H1 (cell line): ENCODE data around the gene ZSCAN30.

Experiments
- HDAC2 ChIP-seq, 2 experiments: fragments of 300-600 bp in 1 of 2; sonication (generic) in 1 of 2; IDR thresholded peaks; 2 replicates each; pipeline ENCODE4 v1.6.1; 2011 to 2012; ENCODE audit warnings: low read depth in 2 of 2, low read length in 2 of 2, mild to moderate bottlenecking in 2 of 2, moderate library complexity in 2 of 2, borderline replicate concordance in 1 of 2, inconsistent platforms in 1 of 2
- KDM5A ChIP-seq: fragments of 200-600 bp; IDR thresholded peaks from 2 replicates; pipeline ENCODE4 v1.7.1; 2012; ENCODE audit warnings: mild to moderate bottlenecking, low read length, inconsistent platforms, mixed read lengths
- SIN3A ChIP-seq, 2 experiments: IDR thresholded peaks in 1 of 2; conservative IDR thresholded peaks in 1 of 2; 2 replicates each; pipeline ENCODE4 v1.6.1; 2011 to 2012; ENCODE audit warnings: low read length in 2 of 2, improper control_type of control experiment in 1 of 2, low read depth in 1 of 2, mild to moderate bottlenecking in 1 of 2
- TAF1 ChIP-seq: IDR thresholded peaks from 2 replicates; pipeline ENCODE4 v1.6.1; 2011; ENCODE audit warnings: mild to moderate bottlenecking, low read depth, low read length
- TEAD4 ChIP-seq: IDR thresholded peaks from 2 replicates; pipeline ENCODE4 v1.6.1; 2012; ENCODE audit warnings: low read depth, low read length, inconsistent platforms, mixed read lengths
- YY1 ChIP-seq: IDR thresholded peaks from 2 replicates; pipeline ENCODE4 v1.6.1; 2011; ENCODE audit warnings: low read depth, mild to moderate bottlenecking, low read length
- TF ChIP-seq, protein P1 (sequence below), 3 experiments: IDR thresholded peaks; 1 replicate in 2 of 3; 2 replicates in 1 of 3; pipeline versions ENCODE4 v1.5.1 to v1.6.1; 2011; ENCODE audit warnings: low read length in 3 of 3, mild to moderate bottlenecking in 3 of 3, inconsistent platforms in 2 of 3, low read depth in 1 of 3, moderate library complexity in 1 of 3; ENCODE audit not compliant: insufficient read depth in 1 of 3; ENCODE audit errors: control extremely low read depth in 1 of 3
- TF ChIP-seq, protein P2 (sequence below): IDR thresholded peaks from 2 replicates; pipeline ENCODE4 v1.6.1; 2012; ENCODE audit warnings: inconsistent platforms

DNA sequence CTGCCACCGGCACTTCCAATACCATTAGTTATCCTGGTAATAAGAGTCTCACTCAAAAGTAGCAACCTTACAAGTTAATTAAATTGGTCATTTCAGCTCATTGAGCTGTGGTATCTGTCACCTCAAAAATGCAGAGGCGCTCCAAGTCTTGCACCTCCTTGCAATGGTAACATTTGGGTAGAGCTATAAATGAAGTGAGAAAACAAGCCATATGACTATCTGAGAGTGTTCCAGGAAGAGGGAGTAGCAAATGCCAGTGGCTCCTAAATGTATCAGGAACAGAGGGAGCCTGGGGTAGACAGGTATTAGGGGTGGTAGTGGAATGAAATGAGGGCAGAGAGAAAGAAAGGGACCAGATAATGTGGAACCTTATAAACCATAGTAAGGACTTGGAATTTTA, 6.0 kb upstream of the ZSCAN30 start:
- no peak for TF ChIP-seq HDAC2 (IDR thresholded peaks at IDR 0.05; ENCODE audit: borderline replicate concordance in 1 of 2, low read depth in 2 of 2, low read length in 2 of 2)
- TF ChIP-seq, protein P1, sequence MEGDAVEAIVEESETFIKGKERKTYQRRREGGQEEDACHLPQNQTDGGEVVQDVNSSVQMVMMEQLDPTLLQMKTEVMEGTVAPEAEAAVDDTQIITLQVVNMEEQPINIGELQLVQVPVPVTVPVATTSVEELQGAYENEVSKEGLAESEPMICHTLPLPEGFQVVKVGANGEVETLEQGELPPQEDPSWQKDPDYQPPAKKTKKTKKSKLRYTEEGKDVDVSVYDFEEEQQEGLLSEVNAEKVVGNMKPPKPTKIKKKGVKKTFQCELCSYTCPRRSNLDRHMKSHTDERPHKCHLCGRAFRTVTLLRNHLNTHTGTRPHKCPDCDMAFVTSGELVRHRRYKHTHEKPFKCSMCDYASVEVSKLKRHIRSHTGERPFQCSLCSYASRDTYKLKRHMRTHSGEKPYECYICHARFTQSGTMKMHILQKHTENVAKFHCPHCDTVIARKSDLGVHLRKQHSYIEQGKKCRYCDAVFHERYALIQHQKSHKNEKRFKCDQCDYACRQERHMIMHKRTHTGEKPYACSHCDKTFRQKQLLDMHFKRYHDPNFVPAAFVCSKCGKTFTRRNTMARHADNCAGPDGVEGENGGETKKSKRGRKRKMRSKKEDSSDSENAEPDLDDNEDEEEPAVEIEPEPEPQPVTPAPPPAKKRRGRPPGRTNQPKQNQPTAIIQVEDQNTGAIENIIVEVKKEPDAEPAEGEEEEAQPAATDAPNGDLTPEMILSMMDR (IDR thresholded peaks at IDR 0.05; ENCODE audit: control extremely low read depth in 1 of 3, insufficient read depth in 1 of 3, low read depth in 1 of 3, low read length in 3 of 3) = no peak
- TF ChIP-seq, protein P2, sequence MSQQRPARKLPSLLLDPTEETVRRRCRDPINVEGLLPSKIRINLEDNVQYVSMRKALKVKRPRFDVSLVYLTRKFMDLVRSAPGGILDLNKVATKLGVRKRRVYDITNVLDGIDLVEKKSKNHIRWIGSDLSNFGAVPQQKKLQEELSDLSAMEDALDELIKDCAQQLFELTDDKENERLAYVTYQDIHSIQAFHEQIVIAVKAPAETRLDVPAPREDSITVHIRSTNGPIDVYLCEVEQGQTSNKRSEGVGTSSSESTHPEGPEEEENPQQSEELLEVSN = no peak
- no peak for TF ChIP-seq TAF1
- no peak for TF ChIP-seq KDM5A
- no peak for TF ChIP-seq YY1
- TF ChIP-seq SIN3A (conservative IDR thresholded peaks at IDR 0.05 in 1 of 2, IDR thresholded peaks at IDR 0.05 in 1 of 2; ENCODE audit: low read depth in 1 of 2, low read length in 2 of 2) = no peak
- TF ChIP-seq TEAD4 = no peak
